ENCODE data around the gene ARID1B. TPM values are rescaled to one million over a fixed set of nuclear protein-coding genes. Genes with fewer than 3 reads are reported as not detected.

Gene ARID1B
- total and polyA plus RNA-seq, 10 of the 15 experiments (the other 5 are each of a cell fraction or from before 2014, with no cell fraction given) = 24.7 to 133 (median 54.6) TPM

GRCh38 chr6:157203312-157203744 lies 426.1 kb downstream of the ARID1B start (continued):
- TF ChIP-seq REST (IDR thresholded peaks at IDR 0.05; ENCODE audit: low read depth, low read length) (no peak), ZBTB33 (IDR thresholded peaks at IDR 0.05) (no peak), MTA3 (IDR thresholded peaks at IDR 0.05; ENCODE audit: borderline replicate concordance, low read length) (peak; percentile 75; the same call in 1 of the 2 replicates), CREM (IDR thresholded peaks at IDR 0.05; ENCODE audit: low read depth) (peak; percentile 75), SUPT20H (IDR thresholded peaks at IDR 0.05; ENCODE audit: borderline replicate concordance, control insufficient read depth, low read depth, low read length) (no peak), YY1 (IDR thresholded peaks at IDR 0.05; ENCODE audit: low read depth, low read length) (0 out of 2 replicates have a peak, but pooled peaks have one; percentile 47), GABPA (IDR thresholded peaks at IDR 0.05; ENCODE audit: low read depth) (no peak), RCOR1 (conservative IDR thresholded peaks at IDR 0.05; ENCODE audit: low read depth, low read length) (no peak), RBBP5 (conservative IDR thresholded peaks at IDR 0.05) (no peak), TAF1 (IDR thresholded peaks at IDR 0.05; ENCODE audit: borderline replicate concordance, low read depth, low read length) (0 out of 2 replicates have a peak, but pooled peaks have one; percentile 20), SP1 (IDR thresholded peaks at IDR 0.05; ENCODE audit: low read depth, low read length) (no peak), POLR2AphosphoS5 (IDR thresholded peaks at IDR 0.05; ENCODE audit: low read length) (no peak), ZNF274 (IDR thresholded peaks at IDR 0.05; ENCODE audit: insufficient read depth, insufficient read length) (no peak), CBX3 (IDR thresholded peaks at IDR 0.05; ENCODE audit: borderline replicate concordance, low read depth) (no peak), TBL1XR1 (IDR thresholded peaks at IDR 0.05; ENCODE audit: low read depth, low read length) (peak; percentile 89), MXI1 (IDR thresholded peaks at IDR 0.05; ENCODE audit: low read depth, low read length) (peak; percentile 63; the same call in 1 of the 2 replicates), CHD2 (IDR thresholded peaks at IDR 0.05; ENCODE audit: borderline replicate concordance, low read depth, low read length) (peak; percentile 17; the same call in 1 of the 2 replicates), BHLHE40 (IDR thresholded peaks at IDR 0.05; ENCODE audit: borderline replicate concordance in 1 of 2, low read depth in 2 of 2, low read length in 1 of 2) (peak; percentile 87), IRF3 (IDR thresholded peaks at IDR 0.05) (no peak), NKRF (conservative IDR thresholded peaks at IDR 0.05) (no peak), BRCA1 (IDR thresholded peaks at IDR 0.05; ENCODE audit: low read depth, low read length) (no peak), NFYA (IDR thresholded peaks at IDR 0.05; ENCODE audit: borderline replicate concordance, low read depth, low read length) (no peak), LARP7 (IDR thresholded peaks at IDR 0.05) (no peak), IRF4 (IDR thresholded peaks at IDR 0.05; ENCODE audit: low read depth, low read length) (peak; percentile 51; the same call in 1 of the 2 replicates)

Data from GM12878 (cell line).